H9 (cell line): ENCODE results near the gene CHST14. TPM values are rescaled to one million over a fixed set of nuclear protein-coding genes. Genes with fewer than 3 reads are reported as not detected.

ENCODE experiments used
- DNase-seq: peaks from one replicate; pipeline ENCODE4 v3.0.0-alpha.2; 2017
- H2AFZ ChIP-seq: one replicate; pipeline ENCODE4 v1.6.1; 2013; ENCODE audit warnings: mild to moderate bottlenecking, low read length, control low read depth, moderate library complexity
- H2AK5ac ChIP-seq: 2 replicates; pipeline ENCODE4 v1.6.1; 2013; ENCODE audit warnings: low read length, control low read depth, mixed read lengths; ENCODE audit not compliant: insufficient read length
- H2BK120ac ChIP-seq: one replicate; pipeline ENCODE4 v1.6.1; 2013; ENCODE audit warnings: low read depth, mild to moderate bottlenecking, low read length, control low read depth, inconsistent platforms; ENCODE audit not compliant: poor library complexity, severe bottlenecking
- H2BK12ac ChIP-seq: 2 replicates; pipeline ENCODE4 v1.6.1; 2013; ENCODE audit warnings: low read length, control low read depth, mixed read lengths, low read depth; ENCODE audit not compliant: insufficient read length
- H2BK15ac ChIP-seq: 2 replicates; pipeline ENCODE4 v1.6.1; 2013; ENCODE audit warnings: low read depth, low read length, control low read depth
- H2BK20ac ChIP-seq: one replicate; pipeline ENCODE4 v1.6.1; 2013; ENCODE audit warnings: low read depth, mild to moderate bottlenecking, low read length, control low read depth, inconsistent platforms; ENCODE audit not compliant: poor library complexity, severe bottlenecking
- H2BK5ac ChIP-seq: 2 replicates; pipeline ENCODE4 v1.6.1; 2013; ENCODE audit warnings: low read length, control low read depth, mixed read lengths; ENCODE audit not compliant: insufficient read length
- H3K14ac ChIP-seq: 2 replicates; pipeline ENCODE4 v1.6.1; 2013; ENCODE audit warnings: low read length, control low read depth; ENCODE audit not compliant: insufficient read depth
- H3K18ac ChIP-seq: 2 replicates; pipeline ENCODE4 v1.6.1; 2013; ENCODE audit warnings: low read depth, mild to moderate bottlenecking, mixed read lengths, low read length, control low read depth; ENCODE audit not compliant: insufficient read length
- H3K23ac ChIP-seq: 2 replicates; pipeline ENCODE4 v1.6.1; 2013; ENCODE audit warnings: low read length, control low read depth, mixed read lengths, low read depth; ENCODE audit not compliant: insufficient read length
- H3K23me2 ChIP-seq: 2 replicates; pipeline ENCODE4 v1.6.1; 2013; ENCODE audit warnings: low read depth, mild to moderate bottlenecking, mixed read lengths, low read length, control low read depth; ENCODE audit not compliant: insufficient read length, poor library complexity, severe bottlenecking
- H3K27ac ChIP-seq: 2 replicates; pipeline ENCODE4 v1.5.1; 2013; ENCODE audit warnings: low read length, control low read depth, mixed read lengths, low read depth; ENCODE audit not compliant: insufficient read length
- H3K27me3 ChIP-seq: 2 replicates; pipeline ENCODE4 v1.6.1; 2013; ENCODE audit warnings: low read length, control low read depth, inconsistent platforms; ENCODE audit not compliant: insufficient read depth
- H3K4ac ChIP-seq: 2 replicates; pipeline ENCODE4 v1.6.1; 2013; ENCODE audit warnings: low read depth, mild to moderate bottlenecking, control low read depth, inconsistent platforms, low read length, moderate library complexity
- H3K4me1 ChIP-seq: 2 replicates; pipeline ENCODE4 v1.6.1; 2013; ENCODE audit warnings: low read length, control low read depth, inconsistent platforms; ENCODE audit not compliant: insufficient read depth
- H3K4me2 ChIP-seq: 2 replicates; pipeline ENCODE4 v1.6.1; 2013; ENCODE audit warnings: low read length, control low read depth, mixed read lengths; ENCODE audit not compliant: insufficient read length, insufficient read depth
- H3K56ac ChIP-seq: 2 replicates; pipeline ENCODE4 v1.6.1; 2013; ENCODE audit warnings: low read depth, mild to moderate bottlenecking, mixed read lengths, low read length, control low read depth; ENCODE audit not compliant: insufficient read length
- H3K79me1 ChIP-seq: 2 replicates; pipeline ENCODE4 v1.6.1; 2013; ENCODE audit warnings: low read depth, mild to moderate bottlenecking, moderate library complexity, low read length, control low read depth, inconsistent platforms; ENCODE audit not compliant: insufficient read depth, poor library complexity, severe bottlenecking
- H3K79me2 ChIP-seq: 2 replicates; pipeline ENCODE4 v1.6.1; 2013; ENCODE audit warnings: low read length, control low read depth, inconsistent platforms; ENCODE audit not compliant: insufficient read depth
- H3K9ac ChIP-seq: 2 replicates; pipeline ENCODE4 v1.6.1; 2013; ENCODE audit warnings: low read length, control low read depth, mixed read lengths; ENCODE audit not compliant: insufficient read length; ENCODE audit errors: extremely low read depth
- H3K9me3 ChIP-seq: one replicate; pipeline ENCODE4 v1.6.1; 2013; ENCODE audit warnings: low read depth, low read length, inconsistent platforms; ENCODE audit not compliant: control insufficient read depth
- H3T11ph ChIP-seq: one replicate; pipeline ENCODE4 v1.6.1; 2013; ENCODE audit warnings: mild to moderate bottlenecking, low read length, control low read depth, inconsistent platforms
- H4K20me1 ChIP-seq: one replicate; pipeline ENCODE4 v1.6.1; 2013; ENCODE audit not compliant: control insufficient read depth, insufficient read length, insufficient read depth
- H4K5ac ChIP-seq: 2 replicates; pipeline ENCODE4 v1.6.1; 2013; ENCODE audit warnings: low read depth, mild to moderate bottlenecking, mixed read lengths, low read length, control low read depth; ENCODE audit not compliant: insufficient read length
- H4K8ac ChIP-seq: replicated peaks from 2 replicates; pipeline ENCODE4 v1.6.1; 2013; ENCODE audit warnings: low read length, control low read depth, mixed read lengths, low read depth; ENCODE audit not compliant: insufficient read length
- H4K91ac ChIP-seq: 2 replicates; pipeline ENCODE4 v1.6.1; 2013; ENCODE audit warnings: low read depth, mild to moderate bottlenecking, moderate library complexity, mixed read lengths, low read length, control low read depth; ENCODE audit not compliant: insufficient read length
- H3K27ac Mint-ChIP-seq, 3 experiments: 2 replicates in 2 of 3; 3 replicates in 1 of 3; pipeline ENCODE4 v1.8.0; 2020 to 2021; ENCODE audit warnings: mixed read lengths in 3 of 3, mild to moderate bottlenecking in 1 of 3, moderate library complexity in 1 of 3
- H3K27me3 Mint-ChIP-seq: 2 replicates; pipeline ENCODE4 v1.8.0; 2021; ENCODE audit warnings: low read depth, mild to moderate bottlenecking, moderate library complexity, mixed read lengths
- H3K36me3 Mint-ChIP-seq, 3 experiments: 2 replicates in 2 of 3; 3 replicates in 1 of 3; pipeline ENCODE4 v1.8.0; 2020 to 2021; ENCODE audit warnings: low read depth in 3 of 3, mixed read lengths in 3 of 3; ENCODE audit not compliant: insufficient read depth in 1 of 3
- H3K4me1 Mint-ChIP-seq, 2 experiments: 2 replicates each; pipeline ENCODE4 v1.8.0; 2020; ENCODE audit warnings: mixed read lengths in 2 of 2
- H3K4me3 Mint-ChIP-seq, 2 experiments: 2 replicates in 1 of 2; 3 replicates in 1 of 2; pipeline ENCODE4 v1.8.0; 2020 to 2021; ENCODE audit warnings: mild to moderate bottlenecking in 2 of 2, mixed read lengths in 2 of 2, moderate library complexity in 1 of 2
- H3K9me3 Mint-ChIP-seq, 2 experiments: 2 replicates in 1 of 2; 3 replicates in 1 of 2; pipeline ENCODE4 v1.8.0; 2020; ENCODE audit warnings: mild to moderate bottlenecking in 2 of 2, mixed read lengths in 2 of 2, moderate library complexity in 1 of 2
- WGBS: extraction: QIAGEN DNeasy Blood & Tissue Kit; methylation state at CpG from one replicate; pipeline ENCODE4 v1.1.7; 2013; ENCODE audit warnings: missing lambda C conversion rate, low lambda C conversion rate, mixed read lengths; ENCODE audit not compliant: insufficient read length; ENCODE audit errors: extremely low coverage; 5-methylcytosine and 5-hydroxymethylcytosine counted together
- total RNA-seq: library from RNA; stranded (reverse); gene quantifications from 2 replicates; pipeline ENCODE4 v1.2.1, GENCODE V29; 2021
- TF ChIP-seq, protein P1 (sequence below): fragments of 200-600 bp; sonication (generic); conservative IDR thresholded peaks from 3 replicates; pipeline ENCODE4 v1.8.0; 2021; ENCODE audit warnings: antibody characterized with exemption, mild to moderate bottlenecking

Gene CHST14
- total RNA-seq, 1 experiment from 2014 or later = 25.7 TPM

DNA sequence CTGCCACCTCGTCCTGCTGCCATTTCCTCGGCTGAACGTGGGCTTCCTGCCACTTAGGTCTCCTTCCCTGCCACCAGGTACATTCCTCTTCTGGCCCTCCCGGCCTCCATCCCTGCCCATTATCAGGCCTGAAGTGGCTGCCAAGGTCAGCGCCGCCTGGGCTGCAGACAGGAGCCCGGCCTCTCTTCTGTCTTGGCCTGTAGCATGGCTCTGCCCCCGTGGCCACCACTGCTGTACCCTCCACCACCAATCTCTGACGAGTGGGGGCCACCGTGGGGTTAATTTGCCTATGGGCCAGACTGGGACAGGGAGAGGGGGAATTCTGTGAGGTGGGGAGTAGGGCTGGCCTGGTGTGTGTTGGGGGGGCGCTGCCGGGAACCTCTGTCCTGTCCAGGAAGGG, 32.1 kb upstream of the CHST14 start:
- peaks cover 32% of the 10 kb centered on the region for H3K27me3 Mint-ChIP-seq
- Histone ChIP-seq H3K27me3 (peaks cover 11% of the 10 kb centered on the region; the same call in 1 of the 2 replicates), H3K4me1 (peaks cover 13% of the 10 kb centered on the region), H2AFZ (no peak overlapping the region), H3K9ac (no peak overlapping the region), H2BK120ac (no peak overlapping the region), H3K79me1 (peaks cover 3% of the 10 kb centered on the region), H3T11ph (no peak overlapping the region), H4K20me1 (no peaks in the 10 kb centered on the region), H3K9me3 (no peaks in the 10 kb centered on the region), H3K4me2 (peak overlapping the region; percentile 80), H3K18ac (no peak overlapping the region), H3K14ac (no peak overlapping the region; the same call in 1 of the 2 replicates), H3K27ac (no peak overlapping the region), H4K8ac (no peak overlapping the region), H3K23me2 (peaks cover 47% of the 10 kb centered on the region), H3K56ac (no peak overlapping the region), H4K91ac (no peak overlapping the region), H3K79me2 (peaks cover 18% of the 10 kb centered on the region; the same call in 1 of the 2 replicates), H3K23ac (no peak overlapping the region), H2BK5ac (no peak overlapping the region), H2AK5ac (no peak overlapping the region), H2BK12ac (no peak overlapping the region), H3K4ac (no peak overlapping the region), H4K5ac (no peak overlapping the region), H2BK15ac (no peak overlapping the region), H2BK20ac (no peak overlapping the region)
- WGBS = no CpG with 5 or more reads among the region's 12 CpGs
- peaks cover 0 to 12% (median 0%) of the 10 kb centered on the region in 3 experiments; a peak in 5 of 7 replicates for H3K36me3 Mint-ChIP-seq
- DNase-seq = no peak
- peak overlapping the region; percentile 93 to 96 for H3K4me3 Mint-ChIP-seq
- peaks cover 54 to 56% of the 10 kb centered on the region in 2 experiments for H3K4me1 Mint-ChIP-seq
- TF ChIP-seq, protein P1, sequence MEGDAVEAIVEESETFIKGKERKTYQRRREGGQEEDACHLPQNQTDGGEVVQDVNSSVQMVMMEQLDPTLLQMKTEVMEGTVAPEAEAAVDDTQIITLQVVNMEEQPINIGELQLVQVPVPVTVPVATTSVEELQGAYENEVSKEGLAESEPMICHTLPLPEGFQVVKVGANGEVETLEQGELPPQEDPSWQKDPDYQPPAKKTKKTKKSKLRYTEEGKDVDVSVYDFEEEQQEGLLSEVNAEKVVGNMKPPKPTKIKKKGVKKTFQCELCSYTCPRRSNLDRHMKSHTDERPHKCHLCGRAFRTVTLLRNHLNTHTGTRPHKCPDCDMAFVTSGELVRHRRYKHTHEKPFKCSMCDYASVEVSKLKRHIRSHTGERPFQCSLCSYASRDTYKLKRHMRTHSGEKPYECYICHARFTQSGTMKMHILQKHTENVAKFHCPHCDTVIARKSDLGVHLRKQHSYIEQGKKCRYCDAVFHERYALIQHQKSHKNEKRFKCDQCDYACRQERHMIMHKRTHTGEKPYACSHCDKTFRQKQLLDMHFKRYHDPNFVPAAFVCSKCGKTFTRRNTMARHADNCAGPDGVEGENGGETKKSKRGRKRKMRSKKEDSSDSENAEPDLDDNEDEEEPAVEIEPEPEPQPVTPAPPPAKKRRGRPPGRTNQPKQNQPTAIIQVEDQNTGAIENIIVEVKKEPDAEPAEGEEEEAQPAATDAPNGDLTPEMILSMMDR = no peak
- peak overlapping the region in 2 of 3 experiments; percentile 11 to 45; a peak in 1 of 7 replicates for H3K27ac Mint-ChIP-seq
- no peaks in the 10 kb centered on the region; a peak in 1 of 5 replicates for H3K9me3 Mint-ChIP-seq
